A673 (cell line): Measurements from ENCODE around the gene APEH. TPM values are rescaled to one million over a fixed set of nuclear protein-coding genes. Genes with fewer than 3 reads are reported as not detected.
"Not testable (repeated sequence)": the region's sequence is repeated elsewhere in the genome, so short reads cannot be mapped to it uniquely, and the experiment has no call there.

Experiments
- BruUV-seq: library from RNA; stranded (reverse); fragments of 400-500 nt; replicated peaks from 2 replicates; lab custom pipeline; 2021; lab: Mats Ljungman, UMichigan
- CTCF ChIA-PET: fragments of 300-600 bp; sonication (Branson Sonifier 250); formaldehyde crosslinking; loops from one replicate; lab custom pipeline; 2022; ENCODE audit warnings: antibody characterized with exemption; lab: Charles Lee
- POLR2A ChIA-PET: fragments of 300-600 bp; sonication (Branson Sonifier 250); formaldehyde crosslinking; loops from one replicate; lab custom pipeline; 2022; ENCODE audit warnings: antibody characterized with exemption; ENCODE audit not compliant: low non-redundant PET; lab: Charles Lee
- DNase-seq: peaks from one replicate; pipeline ENCODE4 v3.0.0-alpha.2; 2015; ENCODE audit warnings: low spot score
- H3K27ac ChIP-seq: fragments of 200-600 bp; sonication (generic); 2 replicates; pipeline ENCODE4 v1.5.1; 2016; ENCODE audit warnings: mixed run types, low read depth, mild to moderate bottlenecking, mixed read lengths, antibody characterized with exemption, low read length; ENCODE audit not compliant: poor library complexity, severe bottlenecking
- H3K27me3 ChIP-seq: fragments of 200-600 bp; sonication (generic); replicated peaks from 2 replicates; pipeline ENCODE4 v1.6.1; 2017; ENCODE audit warnings: mixed run types, low read depth, mild to moderate bottlenecking, mixed read lengths, antibody characterized with exemption, low read length; ENCODE audit not compliant: insufficient read depth, poor library complexity
- H3K36me3 ChIP-seq: fragments of 200-600 bp; sonication (generic); 2 replicates; pipeline ENCODE4 v1.6.1; 2016; ENCODE audit warnings: mixed run types, mild to moderate bottlenecking, mixed read lengths, antibody characterized with exemption, low read length; ENCODE audit not compliant: insufficient read depth, poor library complexity, severe bottlenecking
- H3K4me1 ChIP-seq: fragments of 200-600 bp; sonication (generic); 2 replicates; pipeline ENCODE4 v1.6.1; 2017; ENCODE audit warnings: mixed run types, mild to moderate bottlenecking, mixed read lengths, antibody characterized with exemption, low read length; ENCODE audit not compliant: insufficient read depth, poor library complexity, severe bottlenecking
- H3K4me3 ChIP-seq: fragments of 200-600 bp; sonication (generic); 2 replicates; pipeline ENCODE4 v1.5.1; 2016; ENCODE audit warnings: low read depth, mixed run types, mild to moderate bottlenecking, mixed read lengths, low read length; ENCODE audit not compliant: poor library complexity, severe bottlenecking
- H3K9me3 ChIP-seq: fragments of 200-600 bp; sonication (generic); 2 replicates; pipeline ENCODE4 v1.6.1; 2016; ENCODE audit warnings: mixed run types, low read depth, mild to moderate bottlenecking, mixed read lengths, antibody characterized with exemption, low read length; ENCODE audit not compliant: poor library complexity, severe bottlenecking
- EZH2 ChIP-seq: fragments of 200-600 bp; sonication (generic); IDR thresholded peaks from 2 replicates; pipeline ENCODE4 v1.6.1; 2017; ENCODE audit warnings: borderline replicate concordance, low read depth, mild to moderate bottlenecking, mixed read lengths, antibody characterized with exemption, low read length; ENCODE audit not compliant: poor library complexity, severe bottlenecking
- intact Hi-C: fragments of 100-400 bp; cut with micrococcal nuclease; formaldehyde crosslinking; loops from one replicate; pipeline ENCODE4 v1.10.0; 2022; ENCODE audit not compliant: unreplicated experiment
- total RNA-seq: library from RNA; stranded (reverse); gene quantifications from 2 replicates; pipeline ENCODE4 v1.2.3, GENCODE V29; 2021
- TF ChIP-seq, protein P1 (sequence below): fragments of 300-800, 200-600 bp; sonication (generic); conservative IDR thresholded peaks from 2 replicates; pipeline ENCODE4 v1.5.1; 2017; ENCODE audit warnings: low read depth, mild to moderate bottlenecking, antibody characterized with exemption, low read length, moderate library complexity, mixed read lengths

The APEH gene
- total RNA-seq, 1 experiment from 2014 or later, result 64.9 TPM

DNA sequence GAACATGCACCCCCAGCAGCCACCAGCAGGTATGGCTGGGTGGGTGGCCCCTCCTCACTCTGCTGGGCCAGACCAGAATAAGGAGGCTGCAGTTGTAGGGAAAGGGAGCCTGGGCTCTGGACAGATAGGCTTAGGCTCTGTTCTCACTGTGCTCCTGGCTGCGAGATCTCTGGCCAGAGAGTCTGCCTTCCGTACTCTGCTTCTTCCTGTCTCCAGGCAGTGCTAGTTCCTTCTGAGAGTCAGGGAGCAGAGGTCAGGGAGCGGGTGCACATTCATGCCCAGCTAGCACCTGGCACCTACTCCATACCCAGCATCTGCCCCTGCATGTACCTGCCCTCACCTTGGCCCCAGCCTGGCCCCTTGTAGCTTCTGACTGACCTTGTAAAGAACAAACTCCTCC, 17.3 kb downstream of the APEH start:
- CTCF ChIA-PET, H3K9me3 ChIP-seq, H3K4me1 ChIP-seq, BruUV-seq, H3K27me3 ChIP-seq, H3K36me3 ChIP-seq, H3K27ac ChIP-seq, H3K4me3 ChIP-seq, POLR2A ChIA-PET, DNase-seq, intact Hi-C loops: not testable (repeated sequence)

DNA sequence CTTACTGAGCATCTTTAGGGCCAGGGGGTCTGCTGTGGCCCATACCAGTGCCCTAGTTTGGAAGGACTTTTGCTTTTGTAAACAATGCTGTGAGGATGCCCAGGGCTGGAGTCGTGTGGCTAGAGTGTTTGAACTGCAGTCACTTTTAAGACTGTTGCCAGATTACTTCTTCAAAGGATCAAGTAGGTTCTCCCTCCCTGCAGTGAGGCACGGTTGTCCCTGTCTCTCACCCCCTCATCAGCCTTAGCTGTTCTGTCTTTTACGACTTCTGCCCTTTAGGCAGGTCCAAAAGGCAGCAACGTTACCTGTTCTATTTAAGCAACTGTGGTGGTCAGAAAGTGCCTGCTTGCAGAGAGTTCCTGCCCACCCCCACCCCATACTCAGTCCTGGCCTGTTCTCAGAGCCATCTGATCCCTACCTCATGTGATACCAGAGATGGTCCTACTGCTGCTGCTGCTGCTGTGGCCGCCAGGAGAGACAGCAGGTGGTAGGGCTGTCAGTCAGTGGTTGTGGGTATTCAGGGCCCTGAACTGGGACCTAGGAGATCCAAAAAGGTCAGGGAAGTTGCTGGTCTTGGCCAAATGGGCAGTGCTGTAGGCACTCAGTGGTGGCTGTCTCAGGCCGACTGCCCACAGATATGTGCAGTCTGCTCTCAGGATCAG, 20.4 kb downstream of the APEH start:
- DNase-seq, BruUV-seq, H3K27ac ChIP-seq, CTCF ChIA-PET, H3K9me3 ChIP-seq, H3K36me3 ChIP-seq, intact Hi-C loops, POLR2A ChIA-PET, H3K27me3 ChIP-seq, H3K4me1 ChIP-seq, H3K4me3 ChIP-seq: not testable (repeated sequence)

DNA sequence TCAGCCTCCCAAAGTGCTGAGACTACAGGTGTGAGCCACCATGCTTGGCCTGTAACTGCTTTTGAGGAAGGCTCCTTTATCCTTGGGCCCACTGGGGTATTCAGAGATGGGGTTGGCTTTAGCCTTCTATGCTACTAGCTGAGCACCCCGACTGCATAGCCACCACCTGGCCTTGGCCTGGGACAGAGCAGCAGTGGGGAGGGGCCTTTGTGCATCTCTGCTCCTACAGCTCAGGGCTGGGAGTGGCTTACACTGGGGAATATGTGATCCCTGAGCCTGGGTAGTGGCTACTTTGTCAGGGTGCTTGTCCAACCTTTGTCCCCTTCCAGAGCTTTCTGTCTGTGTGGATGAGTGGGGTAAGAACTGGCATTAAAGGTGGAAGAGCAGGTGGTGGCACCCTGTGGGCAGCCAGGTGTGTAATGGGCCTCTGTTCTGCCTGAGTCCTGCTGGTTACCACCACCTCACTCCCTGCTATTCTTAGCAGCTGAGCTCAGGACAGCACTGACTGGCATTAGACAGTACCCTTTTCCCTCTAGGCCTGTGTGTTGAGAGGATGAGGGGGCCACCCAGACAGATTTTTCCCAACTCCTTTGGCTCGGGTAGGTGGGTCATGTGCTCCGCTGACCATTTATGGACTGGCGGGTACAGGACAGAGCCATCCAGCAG, 21.3 kb downstream of the APEH start:
- H3K27me3 ChIP-seq, DNase-seq, H3K4me3 ChIP-seq, H3K36me3 ChIP-seq, H3K27ac ChIP-seq, CTCF ChIA-PET, H3K4me1 ChIP-seq, BruUV-seq, intact Hi-C loops, POLR2A ChIA-PET, H3K9me3 ChIP-seq: not testable (repeated sequence)

DNA sequence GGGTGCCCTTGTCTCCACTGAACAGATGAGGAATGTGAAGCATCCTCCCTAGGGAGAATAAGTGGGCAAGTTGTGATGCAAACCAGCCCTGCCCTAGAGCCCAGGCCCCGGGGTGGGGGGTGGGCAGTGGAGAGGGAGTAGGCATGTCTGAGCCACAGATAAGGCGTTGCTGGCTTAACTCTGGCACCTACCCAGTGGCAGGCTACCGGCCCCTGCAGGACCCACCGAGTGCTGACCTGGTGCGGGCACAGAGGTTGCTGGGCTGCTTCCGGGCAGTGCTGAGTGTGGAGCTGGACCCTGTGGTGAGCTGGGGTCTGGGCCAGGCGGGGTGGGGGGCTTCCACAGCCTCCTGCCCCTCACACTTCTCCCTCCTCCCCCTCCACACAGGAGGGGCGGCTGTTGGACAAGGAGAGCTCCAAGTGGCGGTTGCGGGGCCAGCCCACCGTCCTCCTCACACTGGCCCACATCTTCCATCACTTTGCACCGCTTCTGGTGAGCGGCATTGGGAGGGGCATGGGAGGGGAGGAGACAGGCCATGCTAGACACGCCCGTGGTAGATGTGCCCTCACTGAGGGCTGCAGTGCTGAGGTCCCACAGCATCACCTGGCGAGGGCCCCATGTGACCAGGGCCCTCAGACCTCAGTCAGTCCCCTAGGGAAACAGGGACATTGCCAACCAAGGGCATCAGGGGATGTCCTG, 25.3 kb downstream of the APEH start:
- DNase-seq, result no peak
- intact Hi-C loops, result no loop called here
- Histone ChIP-seq H3K27ac (no peak overlapping the region), H3K27me3 (no peaks in the 10 kb centered on the region), H3K4me3 (no peak overlapping the region), H3K9me3 (no peaks in the 10 kb centered on the region), H3K4me1 (no peaks in the 10 kb centered on the region), H3K36me3 (no peaks in the 10 kb centered on the region)
- BruUV-seq, result no TSS peak
- ChIA-PET POLR2A (no interaction called here), CTCF (no interaction called here)
- TF ChIP-seq, protein P1, sequence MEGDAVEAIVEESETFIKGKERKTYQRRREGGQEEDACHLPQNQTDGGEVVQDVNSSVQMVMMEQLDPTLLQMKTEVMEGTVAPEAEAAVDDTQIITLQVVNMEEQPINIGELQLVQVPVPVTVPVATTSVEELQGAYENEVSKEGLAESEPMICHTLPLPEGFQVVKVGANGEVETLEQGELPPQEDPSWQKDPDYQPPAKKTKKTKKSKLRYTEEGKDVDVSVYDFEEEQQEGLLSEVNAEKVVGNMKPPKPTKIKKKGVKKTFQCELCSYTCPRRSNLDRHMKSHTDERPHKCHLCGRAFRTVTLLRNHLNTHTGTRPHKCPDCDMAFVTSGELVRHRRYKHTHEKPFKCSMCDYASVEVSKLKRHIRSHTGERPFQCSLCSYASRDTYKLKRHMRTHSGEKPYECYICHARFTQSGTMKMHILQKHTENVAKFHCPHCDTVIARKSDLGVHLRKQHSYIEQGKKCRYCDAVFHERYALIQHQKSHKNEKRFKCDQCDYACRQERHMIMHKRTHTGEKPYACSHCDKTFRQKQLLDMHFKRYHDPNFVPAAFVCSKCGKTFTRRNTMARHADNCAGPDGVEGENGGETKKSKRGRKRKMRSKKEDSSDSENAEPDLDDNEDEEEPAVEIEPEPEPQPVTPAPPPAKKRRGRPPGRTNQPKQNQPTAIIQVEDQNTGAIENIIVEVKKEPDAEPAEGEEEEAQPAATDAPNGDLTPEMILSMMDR, result no peak
- TF ChIP-seq EZH2, result no peak
